Upper lobe of left lung (tissue), 6 donors: Measurements from ENCODE around the gene INTU. TPM values are rescaled to one million over a fixed set of nuclear protein-coding genes. Genes with fewer than 3 reads are reported as not detected.

Experiments used
- ATAC-seq, 2 donors: fragments of 200-7000 bp; cut with Tn5 transposase; one replicate each; pipeline ENCODE4 v1.9.1; 2022; ENCODE audit warnings: mild to moderate bottlenecking in 2 of 2, moderate library complexity in 2 of 2; ENCODE audit not compliant: low FRiP score in 2 of 2
- DNase-seq, 2 donors: peaks; one replicate each; pipeline ENCODE4 v3.0.0-alpha.2; 2019 to 2020
- H3K27ac ChIP-seq, 4 donors: fragments of 200-600 bp; sonication (generic); one replicate each; pipeline ENCODE4 v1.5.1; 2016 to 2019
- H3K27me3 ChIP-seq, 4 donors: fragments of 200-600 bp; sonication (generic); one replicate each; pipeline ENCODE4 v1.5.1; 2017 to 2019
- H3K36me3 ChIP-seq, 4 donors: fragments of 200-600 bp; sonication (generic); one replicate each; pipeline ENCODE4 v1.5.1; 2016 to 2019
- H3K4me1 ChIP-seq, 4 donors: fragments of 200-600 bp; sonication (generic); one replicate each; pipeline ENCODE4 v1.5.1; 2018 to 2019
- H3K4me3 ChIP-seq, 4 donors: fragments of 200-600 bp; sonication (generic); one replicate each; pipeline ENCODE4 v1.5.1; 2017 to 2019; ENCODE audit warnings: mild to moderate bottlenecking in 2 of 4, moderate library complexity in 1 of 4
- H3K9me3 ChIP-seq, 4 donors: fragments of 200-600 bp; sonication (generic); one replicate each; pipeline ENCODE4 v1.5.1; 2018 to 2019
- EP300 ChIP-seq, 4 donors: sonication (generic); formaldehyde crosslinking; IDR thresholded peaks; one replicate each; pipeline ENCODE4 v1.5.1; 2017; ENCODE audit warnings: antibody characterized with exemption in 4 of 4, control low read depth in 2 of 4
- POLR2A ChIP-seq, 4 donors: fragments of 450-650 bp; IDR thresholded peaks; one replicate each; pipeline ENCODE4 v1.5.1; 2016 to 2017; ENCODE audit warnings: antibody characterized with exemption in 4 of 4, mild to moderate bottlenecking in 2 of 4
- POLR2AphosphoS5 ChIP-seq, 2 donors: sonication (generic); formaldehyde crosslinking; IDR thresholded peaks; one replicate each; pipeline ENCODE4 v1.5.1; 2017; ENCODE audit warnings: antibody characterized with exemption in 2 of 2
- WGBS, 2 donors: methylation state at CpG; one replicate each; pipeline ENCODE4 v1.1.5; 2017 to 2018; 5-methylcytosine and 5-hydroxymethylcytosine counted together
- total RNA-seq, 6 donors: library from RNA; depleted of rRNA in 4 of 6; stranded (reverse); fragments of >200 nt in 4 of 6; gene quantifications; one replicate each; pipeline versions ENCODE4 v1.1.0 to v1.2.1, GENCODE V29; 2016 to 2021
- TF ChIP-seq, protein P1 (sequence below), 6 experiments: fragments of 450-650 bp in 4 of 6; fragments of 200-600 bp in 2 of 6; sonication (generic) in 2 of 6; IDR thresholded peaks; one replicate each; pipeline ENCODE4 v1.5.1; 2016 to 2019; ENCODE audit warnings: antibody characterized with exemption in 6 of 6
- donor health status: DM: no; HTN: no; CAD: no; lungs with moderate emphysema.
- donor health status: DM: no; HTN: yes; CAD: no; lungs with severe emphysema.

INTU gene
- total RNA-seq, 6 donors from 2014 or later, result 5.1 to 16.8 (median 9.9) TPM

GRCh38 chr4:127669691-127670090 lies 36.9 kb downstream of the INTU start:
- 83 to 86% methylated on average over 1 of the region's 1 CpG for WGBS, 2 donors
- H3K9me3 ChIP-seq, result no peaks in the 10 kb centered on the region
- DNase-seq (no peak), ATAC-seq (no peak)
- no peak overlapping the region for H3K4me3 ChIP-seq
- TF ChIP-seq POLR2A (IDR thresholded peaks at IDR 0.05) (no peak), POLR2AphosphoS5 (IDR thresholded peaks at IDR 0.05) (no peak), EP300 (IDR thresholded peaks at IDR 0.05) (no peak)
- TF ChIP-seq, protein P1, sequence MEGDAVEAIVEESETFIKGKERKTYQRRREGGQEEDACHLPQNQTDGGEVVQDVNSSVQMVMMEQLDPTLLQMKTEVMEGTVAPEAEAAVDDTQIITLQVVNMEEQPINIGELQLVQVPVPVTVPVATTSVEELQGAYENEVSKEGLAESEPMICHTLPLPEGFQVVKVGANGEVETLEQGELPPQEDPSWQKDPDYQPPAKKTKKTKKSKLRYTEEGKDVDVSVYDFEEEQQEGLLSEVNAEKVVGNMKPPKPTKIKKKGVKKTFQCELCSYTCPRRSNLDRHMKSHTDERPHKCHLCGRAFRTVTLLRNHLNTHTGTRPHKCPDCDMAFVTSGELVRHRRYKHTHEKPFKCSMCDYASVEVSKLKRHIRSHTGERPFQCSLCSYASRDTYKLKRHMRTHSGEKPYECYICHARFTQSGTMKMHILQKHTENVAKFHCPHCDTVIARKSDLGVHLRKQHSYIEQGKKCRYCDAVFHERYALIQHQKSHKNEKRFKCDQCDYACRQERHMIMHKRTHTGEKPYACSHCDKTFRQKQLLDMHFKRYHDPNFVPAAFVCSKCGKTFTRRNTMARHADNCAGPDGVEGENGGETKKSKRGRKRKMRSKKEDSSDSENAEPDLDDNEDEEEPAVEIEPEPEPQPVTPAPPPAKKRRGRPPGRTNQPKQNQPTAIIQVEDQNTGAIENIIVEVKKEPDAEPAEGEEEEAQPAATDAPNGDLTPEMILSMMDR (IDR thresholded peaks at IDR 0.05), result no peak
- no peaks in the 10 kb centered on the region for H3K27me3 ChIP-seq
- H3K36me3 ChIP-seq, result peaks cover 0 to under 1% (median 0%) of the 10 kb centered on the region in 4 donors
- no peaks in the 10 kb centered on the region for H3K4me1 ChIP-seq
- no peak overlapping the region for H3K27ac ChIP-seq

DNA sequence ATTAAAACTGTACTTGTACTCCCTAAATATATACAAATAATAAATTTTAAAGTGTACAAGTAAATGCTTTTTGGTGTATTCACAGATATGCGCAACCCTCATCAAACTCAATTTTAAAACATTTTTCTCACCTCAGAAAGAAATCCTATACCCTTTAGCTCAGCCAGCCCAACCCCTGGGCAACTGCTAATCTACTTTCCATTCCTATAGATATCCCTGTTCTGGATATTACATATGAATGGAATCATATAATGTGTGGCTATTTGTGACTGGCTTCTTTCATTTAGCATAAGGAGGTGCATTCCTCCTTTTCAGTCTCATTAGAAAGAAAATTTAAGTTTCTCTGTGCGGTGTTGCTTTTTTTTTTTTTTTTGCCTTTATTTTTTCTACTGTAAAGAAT lies 39.4 kb downstream of the INTU start:
- no peak for ATAC-seq
- no peak overlapping the region for H3K4me3 ChIP-seq
- H3K36me3 ChIP-seq, result peaks cover 0 to 7% (median 0%) of the 10 kb centered on the region in 4 donors

DNA sequence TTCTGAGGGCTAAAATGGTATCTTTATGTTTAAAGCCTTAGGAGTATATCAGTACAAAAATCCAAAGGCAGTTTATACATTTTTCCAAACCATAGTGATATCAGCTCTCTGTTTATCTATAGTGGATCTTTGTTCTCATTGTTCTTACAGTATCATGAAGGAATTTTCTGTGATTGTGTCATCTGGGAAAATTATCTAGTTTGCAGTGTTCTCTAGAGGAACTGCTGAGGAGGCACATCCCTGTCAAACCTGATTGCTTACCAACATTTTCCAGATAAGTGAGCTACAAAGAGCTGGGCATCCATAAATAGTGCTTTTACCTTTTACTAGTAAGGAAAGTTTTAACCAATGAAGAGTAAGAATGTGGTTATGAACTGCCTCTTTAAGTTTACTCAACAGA lies 52.5 kb downstream of the INTU start:
- ATAC-seq (no peak), DNase-seq (no peak)
- no peak for TF ChIP-seq POLR2AphosphoS5 (IDR thresholded peaks at IDR 0.05)
- TF ChIP-seq, protein P1 (IDR thresholded peaks at IDR 0.05), result no peak
- no peak for TF ChIP-seq EP300 (IDR thresholded peaks at IDR 0.05)
- TF ChIP-seq POLR2A (IDR thresholded peaks at IDR 0.05), result no peak
- H3K36me3 ChIP-seq, result peaks cover 0 to 7% (median 0%) of the 10 kb centered on the region in 4 donors
- no peak overlapping the region for H3K27ac ChIP-seq
- H3K4me1 ChIP-seq, result no peaks in the 10 kb centered on the region
- H3K4me3 ChIP-seq, result no peak overlapping the region
- H3K27me3 ChIP-seq, result no peaks in the 10 kb centered on the region
- H3K9me3 ChIP-seq, result no peaks in the 10 kb centered on the region

More for the DNA sequence above, 39.4 kb downstream of the INTU start:
- Histone ChIP-seq H3K27ac (no peak overlapping the region), H3K4me1 (no peaks in the 10 kb centered on the region), H3K27me3 (no peaks in the 10 kb centered on the region), H3K9me3 (no peaks in the 10 kb centered on the region)
- WGBS, 2 donors, result 99 to 100% methylated on average over 2 of the region's 2 CpGs
- no peak for TF ChIP-seq POLR2A (IDR thresholded peaks at IDR 0.05)
- no peak for TF ChIP-seq EP300 (IDR thresholded peaks at IDR 0.05)
- TF ChIP-seq, protein P1 (IDR thresholded peaks at IDR 0.05), result no peak
- TF ChIP-seq POLR2AphosphoS5 (IDR thresholded peaks at IDR 0.05), result no peak
- no peak for DNase-seq

GRCh38 chr4:127686658-127687057 lies 53.9 kb downstream of the INTU start:
- ATAC-seq (no peak), DNase-seq (no peak)
- no peaks in the 10 kb centered on the region for H3K27me3 ChIP-seq
- no peaks in the 10 kb centered on the region for H3K9me3 ChIP-seq
- peaks cover 0 to 7% (median 0%) of the 10 kb centered on the region in 4 donors for H3K36me3 ChIP-seq
- 89 to 92% methylated on average over 2 of the region's 2 CpGs for WGBS, 2 donors
- H3K4me1 ChIP-seq, result no peaks in the 10 kb centered on the region
- H3K27ac ChIP-seq, result no peak overlapping the region
- TF ChIP-seq POLR2AphosphoS5 (IDR thresholded peaks at IDR 0.05), result no peak
- no peak for TF ChIP-seq EP300 (IDR thresholded peaks at IDR 0.05)
- no peak for TF ChIP-seq POLR2A (IDR thresholded peaks at IDR 0.05)
- TF ChIP-seq, protein P1 (IDR thresholded peaks at IDR 0.05), result no peak
- H3K4me3 ChIP-seq, result no peak overlapping the region

DNA sequence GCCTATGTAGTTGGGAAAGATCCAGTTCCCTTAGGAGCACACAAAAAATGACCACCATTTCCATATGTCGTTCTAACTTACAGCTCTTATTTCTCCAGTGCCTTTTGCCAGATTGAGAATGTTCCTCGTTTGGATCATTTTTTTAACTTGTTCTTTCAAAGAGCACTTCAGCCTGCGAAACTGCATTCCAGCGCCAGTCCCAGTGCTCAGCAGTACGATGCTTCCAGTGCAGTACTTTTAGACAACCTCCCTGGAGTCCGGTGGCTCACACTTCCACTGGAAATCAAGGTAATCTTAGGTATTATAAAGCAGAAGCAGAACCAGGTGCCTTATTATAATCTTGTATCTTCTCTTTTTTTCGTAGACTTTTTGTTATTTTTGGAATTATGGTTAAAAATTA lies 54.8 kb downstream of the INTU start:
- no peak for DNase-seq
- 71 to 80% methylated on average over 7 of the region's 7 CpGs for WGBS, 2 donors

More for the DNA sequence above, 54.8 kb downstream of the INTU start:
- Histone ChIP-seq H3K4me3 (no peak overlapping the region), H3K36me3 (peaks cover 0 to 7% (median 0%) of the 10 kb centered on the region in 4 donors), H3K27me3 (no peaks in the 10 kb centered on the region), H3K27ac (no peak overlapping the region), H3K4me1 (no peaks in the 10 kb centered on the region), H3K9me3 (no peaks in the 10 kb centered on the region)
- no peak for ATAC-seq
- TF ChIP-seq POLR2AphosphoS5 (IDR thresholded peaks at IDR 0.05) (no peak), EP300 (IDR thresholded peaks at IDR 0.05) (no peak), POLR2A (IDR thresholded peaks at IDR 0.05) (no peak)
- TF ChIP-seq, protein P1 (IDR thresholded peaks at IDR 0.05), result no peak
